MM.1S (cell line): Measurements from ENCODE around the gene TNF.

Experiments
- CTCF ChIP-seq: fragments of 300-600 bp; sonication (generic); IDR thresholded peaks from 2 replicates; pipeline ENCODE4 v1.5.1; 2016; ENCODE audit warnings: antibody characterized with exemption, low read length, mixed read lengths
- EZH2 ChIP-seq: fragments of 300-600 bp; sonication (generic); optimal IDR thresholded peaks from 2 replicates; pipeline ENCODE3; 2017; ENCODE audit warnings: low read depth, mild to moderate bottlenecking, antibody characterized with exemption, low read length, mixed read lengths
- EZH2phosphoT487 ChIP-seq: fragments of 300-600 bp; sonication (generic); IDR thresholded peaks from 2 replicates; pipeline ENCODE4 v1.6.1; 2018; ENCODE audit warnings: antibody characterized with exemption, low read length

GRCh38 chr6:31534521-31535040 is 40.8 kb upstream of the TNF start:
- TF ChIP-seq EZH2, result no peak
- no peak for TF ChIP-seq CTCF
- TF ChIP-seq EZH2phosphoT487, result no peak
